Tibial nerve (tissue), 4 donors: Measurements from ENCODE around the gene PKNOX2.

Experiments
- EP300 ChIP-seq, 2 donors: sonication (generic); formaldehyde crosslinking; IDR thresholded peaks; one replicate each; pipeline ENCODE4 v1.6.1; 2017; ENCODE audit warnings: antibody characterized with exemption in 2 of 2, mild to moderate bottlenecking in 1 of 2
- POLR2A ChIP-seq, 2 donors: fragments of 450-650 bp; IDR thresholded peaks; one replicate each; pipeline ENCODE4 v1.6.1; 2017; ENCODE audit warnings: antibody characterized with exemption in 2 of 2, mild to moderate bottlenecking in 2 of 2, moderate library complexity in 2 of 2
- TF ChIP-seq, protein P1 (sequence below), 5 experiments: fragments of 200-600 bp in 3 of 5; fragments of 450-650 bp in 2 of 5; sonication (generic) in 3 of 5; IDR thresholded peaks; one replicate each; pipeline ENCODE4 v1.5.1; 2016 to 2019; ENCODE audit warnings: antibody characterized with exemption in 5 of 5, mild to moderate bottlenecking in 3 of 5, moderate library complexity in 2 of 5

DNA sequence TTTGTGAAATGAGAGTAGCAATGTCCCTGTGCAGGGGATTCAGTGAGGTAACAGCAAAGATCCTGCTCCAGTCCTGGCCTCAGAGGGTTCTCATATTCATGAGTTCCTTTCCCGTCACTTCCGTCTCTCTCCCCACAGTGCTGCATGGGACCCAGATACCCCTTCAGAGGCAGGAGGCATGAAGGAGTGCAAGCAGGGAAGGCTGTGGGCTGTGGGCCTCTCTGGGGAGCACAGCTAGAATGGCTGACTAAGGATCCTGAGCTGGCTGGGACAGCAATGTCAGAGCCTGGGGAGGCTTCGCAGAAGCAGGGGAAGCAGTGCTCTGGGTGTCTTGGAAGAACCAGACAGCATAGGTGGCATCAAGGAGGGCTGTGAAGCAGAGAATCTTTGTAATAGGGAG is 13.0 kb downstream of the PKNOX2 start:
- TF ChIP-seq POLR2A (IDR thresholded peaks at IDR 0.05) (no peak), EP300 (IDR thresholded peaks at IDR 0.05) (no peak)
- TF ChIP-seq, protein P1, sequence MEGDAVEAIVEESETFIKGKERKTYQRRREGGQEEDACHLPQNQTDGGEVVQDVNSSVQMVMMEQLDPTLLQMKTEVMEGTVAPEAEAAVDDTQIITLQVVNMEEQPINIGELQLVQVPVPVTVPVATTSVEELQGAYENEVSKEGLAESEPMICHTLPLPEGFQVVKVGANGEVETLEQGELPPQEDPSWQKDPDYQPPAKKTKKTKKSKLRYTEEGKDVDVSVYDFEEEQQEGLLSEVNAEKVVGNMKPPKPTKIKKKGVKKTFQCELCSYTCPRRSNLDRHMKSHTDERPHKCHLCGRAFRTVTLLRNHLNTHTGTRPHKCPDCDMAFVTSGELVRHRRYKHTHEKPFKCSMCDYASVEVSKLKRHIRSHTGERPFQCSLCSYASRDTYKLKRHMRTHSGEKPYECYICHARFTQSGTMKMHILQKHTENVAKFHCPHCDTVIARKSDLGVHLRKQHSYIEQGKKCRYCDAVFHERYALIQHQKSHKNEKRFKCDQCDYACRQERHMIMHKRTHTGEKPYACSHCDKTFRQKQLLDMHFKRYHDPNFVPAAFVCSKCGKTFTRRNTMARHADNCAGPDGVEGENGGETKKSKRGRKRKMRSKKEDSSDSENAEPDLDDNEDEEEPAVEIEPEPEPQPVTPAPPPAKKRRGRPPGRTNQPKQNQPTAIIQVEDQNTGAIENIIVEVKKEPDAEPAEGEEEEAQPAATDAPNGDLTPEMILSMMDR (IDR thresholded peaks at IDR 0.05): no peak
